GM23248 (cell line): ENCODE measurements around the gene ANKRD16. TPM values are rescaled to one million over a fixed set of nuclear protein-coding genes. Genes with fewer than 3 reads are reported as not detected.

Experiments used
- DNase-seq: peaks from one replicate; pipeline ENCODE4 v3.0.0-alpha.2; 2015
- H2AFZ ChIP-seq: fragments of 200-600 bp; sonication (generic); 2 replicates; pipeline ENCODE4 v1.6.1; 2016; ENCODE audit warnings: antibody characterized with exemption
- H3F3A ChIP-seq: fragments of 200-600 bp; sonication (generic); 2 replicates; pipeline ENCODE4 v1.6.1; 2016; ENCODE audit warnings: mild to moderate bottlenecking, antibody characterized with exemption, mixed run types; ENCODE audit not compliant: insufficient read depth
- H3K27ac ChIP-seq: fragments of 200-600 bp; sonication (generic); 2 replicates; pipeline ENCODE4 v1.5.1; 2016; ENCODE audit warnings: mild to moderate bottlenecking
- H3K27me3 ChIP-seq: fragments of 200-600 bp; sonication (generic); replicated peaks from 2 replicates; pipeline ENCODE4 v1.6.1; 2016; ENCODE audit warnings: mild to moderate bottlenecking; ENCODE audit not compliant: insufficient read depth
- H3K36me3 ChIP-seq: fragments of 200-600 bp; sonication (generic); 2 replicates; pipeline ENCODE4 v1.6.1; 2016; ENCODE audit warnings: low read depth, mild to moderate bottlenecking
- H3K4me1 ChIP-seq: fragments of 200-600 bp; sonication (generic); 2 replicates; pipeline ENCODE4 v1.6.1; 2016; ENCODE audit warnings: mild to moderate bottlenecking; ENCODE audit not compliant: insufficient read depth
- H3K4me2 ChIP-seq: fragments of 200-600 bp; sonication (generic); one replicate; pipeline ENCODE4 v1.6.1; 2016; ENCODE audit warnings: mild to moderate bottlenecking; ENCODE audit not compliant: unreplicated experiment
- H3K4me3 ChIP-seq: fragments of 200-600 bp; sonication (generic); 2 replicates; pipeline ENCODE4 v1.5.1; 2016; ENCODE audit warnings: mild to moderate bottlenecking
- H3K79me2 ChIP-seq: fragments of 200-600 bp; sonication (generic); 2 replicates; pipeline ENCODE4 v1.6.1; 2016; ENCODE audit warnings: mild to moderate bottlenecking; ENCODE audit not compliant: insufficient read depth
- H3K9ac ChIP-seq: fragments of 200-600 bp; sonication (generic); 2 replicates; pipeline ENCODE4 v1.6.1; 2016; ENCODE audit warnings: mild to moderate bottlenecking
- H3K9me2 ChIP-seq: fragments of 200-600 bp; sonication (generic); 2 replicates; pipeline ENCODE4 v1.6.1; 2016; ENCODE audit warnings: mixed run types, mild to moderate bottlenecking, moderate library complexity; ENCODE audit not compliant: insufficient read depth
- H3K9me3 ChIP-seq: fragments of 200-600 bp; sonication (generic); one replicate; pipeline ENCODE4 v1.6.1; 2017; ENCODE audit warnings: low read depth
- H4K20me1 ChIP-seq: fragments of 200-600 bp; sonication (generic); 2 replicates; pipeline ENCODE4 v1.6.0; 2016; ENCODE audit not compliant: insufficient read depth
- EZH2 ChIP-seq: fragments of 200-600 bp; sonication (generic); IDR thresholded peaks from 2 replicates; pipeline ENCODE4 v1.6.1; 2018; ENCODE audit warnings: antibody characterized with exemption, mild to moderate bottlenecking; ENCODE audit not compliant: insufficient read depth, poor library complexity, severe bottlenecking
- EZH2phosphoT487 ChIP-seq: fragments of 200-600 bp; sonication (generic); IDR thresholded peaks from 2 replicates; pipeline ENCODE4 v1.6.1; 2018; ENCODE audit warnings: antibody characterized with exemption, moderate library complexity, mild to moderate bottlenecking, low read depth; ENCODE audit not compliant: insufficient read depth
- WGBS, 2 experiments: methylation state at CpG; one replicate each; pipeline ENCODE4 v1.1.6; 2015 to 2017; ENCODE audit warnings: low lambda C conversion rate in 2 of 2, low coverage in 1 of 2; ENCODE audit errors: missing lambda C conversion rate in 2 of 2; 5-methylcytosine and 5-hydroxymethylcytosine counted together
- in situ Hi-C: fragments of 300-500 bp; cut with MboI; formaldehyde crosslinking; loops from 2 replicates; pipeline ENCODE4 v1.15.0; 2020
- polyA plus RNA-seq: library from polyadenylated mRNA; unstranded; fragments of >200 nt; fragmentation: Nextera tagmentation; extraction: Ambion mirVana; gene quantifications from 2 replicates; pipeline ENCODE4 v1.2.1, GENCODE V29; 2016
- total RNA-seq: library from RNA; depleted of rRNA; stranded (reverse); fragments of >200 nt; shearing (Covaris generic); gene quantifications from 2 replicates; pipeline ENCODE4 v1.2.3, GENCODE V29; 2014

Gene ANKRD16
- total and polyA plus RNA-seq, 2 experiments from 2014 or later = 2.7 to 5.4 TPM

DNA sequence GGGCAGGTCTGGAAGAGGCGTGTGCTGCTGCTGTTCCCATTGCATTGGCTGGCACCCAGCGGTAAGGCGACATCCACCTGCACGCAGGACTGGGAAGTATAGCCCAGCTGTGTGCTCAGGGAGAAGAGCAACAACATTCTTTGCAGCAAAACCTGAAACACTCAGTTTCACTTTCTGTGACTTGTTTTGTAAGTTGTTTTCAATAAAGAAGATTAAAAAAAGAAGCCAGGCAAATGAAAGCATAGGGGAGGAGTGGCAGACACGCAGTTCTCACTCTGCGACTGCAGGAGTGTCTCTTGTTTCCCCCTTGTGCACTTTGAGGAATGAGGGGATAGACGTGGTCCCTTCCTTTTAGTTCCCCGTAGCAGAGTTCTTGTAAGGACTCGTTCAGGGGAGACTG, 6.1 kb upstream of the ANKRD16 start:
- H3K27me3 ChIP-seq = no peaks in the 10 kb centered on the region
- H3K4me1 ChIP-seq = peaks cover 20% of the 10 kb centered on the region
- DNase-seq = no peak
- H3K9me3 ChIP-seq = no peaks in the 10 kb centered on the region
- peaks cover 9% of the 10 kb centered on the region; the same call in 1 of the 2 replicates for H3F3A ChIP-seq
- WGBS, 2 experiments = 91 to 97% methylated on average over 9 of the region's 9 CpGs
- no peak overlapping the region for H3K4me3 ChIP-seq
- no peaks in the 10 kb centered on the region for H4K20me1 ChIP-seq
- H3K27ac ChIP-seq = no peak overlapping the region
- no peak overlapping the region for H3K4me2 ChIP-seq
- no peak overlapping the region for H3K9ac ChIP-seq
- H3K36me3 ChIP-seq = peaks cover 19% of the 10 kb centered on the region
- in situ Hi-C loops = no loop called here
- no peaks in the 10 kb centered on the region for H3K9me2 ChIP-seq
- H2AFZ ChIP-seq = no peak overlapping the region
- H3K79me2 ChIP-seq = peaks cover 100% of the 10 kb centered on the region
- TF ChIP-seq EZH2phosphoT487 (no peak), EZH2 (no peak)

DNA sequence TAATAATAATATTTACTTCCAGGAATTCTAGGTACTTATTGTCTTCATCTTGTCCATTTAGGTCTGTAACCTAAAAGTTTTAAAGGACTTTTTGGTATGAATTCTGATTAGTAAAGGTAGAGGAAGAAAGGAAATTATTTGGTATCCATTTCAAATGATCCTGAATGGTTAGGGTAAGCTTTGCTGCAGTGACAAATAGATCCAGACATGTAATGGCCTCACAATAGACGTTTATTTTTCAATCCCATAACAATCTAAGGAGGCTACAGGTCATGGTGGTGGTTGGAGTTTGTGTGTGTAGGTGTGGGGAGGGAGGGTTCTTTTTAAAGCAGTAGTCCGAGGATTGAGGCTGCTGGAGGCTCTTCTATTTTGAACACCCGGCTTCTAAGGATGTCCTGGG, 5.7 kb upstream of the ANKRD16 start:
- TF ChIP-seq EZH2phosphoT487 (no peak), EZH2 (no peak)
- Histone ChIP-seq H3K4me3 (no peak overlapping the region), H3K27me3 (no peaks in the 10 kb centered on the region), H3K9me2 (no peaks in the 10 kb centered on the region), H2AFZ (no peak overlapping the region), H3K9me3 (no peaks in the 10 kb centered on the region), H4K20me1 (no peaks in the 10 kb centered on the region), H3K27ac (no peak overlapping the region), H3K79me2 (peaks cover 100% of the 10 kb centered on the region), H3K4me1 (peaks cover 20% of the 10 kb centered on the region), H3K9ac (no peak overlapping the region), H3F3A (peaks cover 9% of the 10 kb centered on the region; the same call in 1 of the 2 replicates), H3K36me3 (peaks cover 19% of the 10 kb centered on the region), H3K4me2 (no peak overlapping the region)
- 97 to 98% methylated on average over 3 of the region's 3 CpGs for WGBS, 2 experiments
- DNase-seq = no peak
- in situ Hi-C loops = no loop called here

DNA sequence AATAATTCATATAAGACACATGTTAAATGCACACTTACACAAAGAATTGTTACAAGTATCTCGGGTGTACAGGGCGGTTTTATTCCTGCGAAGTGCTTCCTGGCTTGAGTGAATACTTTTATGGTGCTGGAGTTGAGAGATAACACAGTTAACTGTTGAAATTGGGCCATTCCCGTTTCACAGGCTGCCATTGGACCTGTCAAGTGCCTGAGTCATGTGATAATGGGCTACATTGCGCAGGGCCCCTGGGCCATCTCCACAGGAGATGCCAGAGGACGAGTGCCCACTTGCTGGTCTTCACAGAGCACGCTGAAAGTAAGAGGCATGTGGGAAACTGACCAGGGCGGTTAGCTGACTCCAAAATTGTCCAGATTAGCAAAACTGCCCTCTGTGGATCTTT, 5.2 kb upstream of the ANKRD16 start:
- in situ Hi-C loops = no loop called here
- peaks cover 20% of the 10 kb centered on the region for H3K4me1 ChIP-seq
- no peak for TF ChIP-seq EZH2
- TF ChIP-seq EZH2phosphoT487 = no peak

DNA sequence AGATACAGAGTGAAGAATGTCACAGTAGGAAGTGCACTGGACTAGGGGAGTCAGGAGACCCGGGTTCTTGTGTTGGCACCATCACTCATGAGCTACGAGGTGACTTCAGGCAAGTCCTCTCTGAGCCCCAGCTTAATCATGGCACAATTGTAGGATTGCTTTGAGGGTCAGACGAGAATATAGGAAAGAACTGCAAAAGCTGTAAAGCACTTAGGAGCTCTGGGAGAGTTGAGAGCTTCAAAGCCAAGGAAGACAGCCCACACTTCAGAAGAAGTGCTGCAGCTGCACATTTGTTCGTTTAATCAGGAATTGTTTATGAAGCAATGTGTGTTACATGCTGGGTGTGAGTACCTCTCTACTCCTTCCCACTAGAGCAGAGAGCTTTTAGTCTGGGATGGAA, 4.7 kb upstream of the ANKRD16 start:
- DNase-seq = no peak
- Histone ChIP-seq H4K20me1 (no peaks in the 10 kb centered on the region), H3K4me3 (no peak overlapping the region)

More for the DNA sequence above, 5.2 kb upstream of the ANKRD16 start:
- H3K9me3 ChIP-seq = no peaks in the 10 kb centered on the region
- H4K20me1 ChIP-seq = no peaks in the 10 kb centered on the region
- peaks cover 9% of the 10 kb centered on the region; the same call in 1 of the 2 replicates for H3F3A ChIP-seq
- H2AFZ ChIP-seq = no peak overlapping the region
- no peaks in the 10 kb centered on the region for H3K27me3 ChIP-seq
- 89 to 91% methylated on average over 8 of the region's 8 CpGs for WGBS, 2 experiments
- H3K79me2 ChIP-seq = peaks cover 95% of the 10 kb centered on the region
- H3K27ac ChIP-seq = no peak overlapping the region
- H3K36me3 ChIP-seq = peaks cover 19% of the 10 kb centered on the region
- no peak overlapping the region for H3K4me3 ChIP-seq
- no peak overlapping the region for H3K9ac ChIP-seq
- H3K9me2 ChIP-seq = no peaks in the 10 kb centered on the region
- no peak overlapping the region for H3K4me2 ChIP-seq
- DNase-seq = no peak

DNA sequence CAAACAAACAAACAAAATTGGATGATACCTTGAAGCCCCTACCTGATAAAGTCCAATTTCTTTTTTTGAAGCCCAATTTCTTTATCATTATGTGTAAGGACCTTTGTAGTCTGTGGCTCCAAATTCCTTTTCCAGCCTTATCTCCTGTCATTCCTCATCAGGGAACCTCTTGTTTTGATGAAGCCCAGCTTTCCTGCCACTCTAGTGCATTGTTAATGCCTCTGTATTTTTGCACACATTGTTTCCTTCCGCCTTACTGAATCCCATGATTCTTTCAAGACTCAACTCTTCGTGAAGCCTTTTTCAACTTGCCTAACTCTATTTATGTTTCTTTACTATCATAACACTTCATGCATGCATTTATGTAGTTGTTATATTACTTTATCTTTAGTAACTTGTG, 3.6 kb upstream of the ANKRD16 start:
- no peak overlapping the region for H3K9ac ChIP-seq
- no peak overlapping the region for H3K4me2 ChIP-seq
- no peaks in the 10 kb centered on the region; the same call in 1 of the 2 replicates for H3F3A ChIP-seq
- peaks cover 20% of the 10 kb centered on the region for H3K4me1 ChIP-seq
- no peaks in the 10 kb centered on the region for H3K9me3 ChIP-seq
- no peak for DNase-seq
- 72 to 78% methylated on average over 2 of the region's 2 CpGs for WGBS, 2 experiments
- in situ Hi-C loops = no loop called here
- H3K9me2 ChIP-seq = no peaks in the 10 kb centered on the region
- no peak overlapping the region for H3K4me3 ChIP-seq
- H3K79me2 ChIP-seq = peaks cover 86% of the 10 kb centered on the region
- H3K27ac ChIP-seq = no peak overlapping the region
- H3K36me3 ChIP-seq = peaks cover 19% of the 10 kb centered on the region
- no peaks in the 10 kb centered on the region for H4K20me1 ChIP-seq
- no peaks in the 10 kb centered on the region for H3K27me3 ChIP-seq
- H2AFZ ChIP-seq = no peak overlapping the region
- TF ChIP-seq EZH2 = no peak
- no peak for TF ChIP-seq EZH2phosphoT487

More for the DNA sequence above, 4.7 kb upstream of the ANKRD16 start:
- Histone ChIP-seq H3K36me3 (peaks cover 19% of the 10 kb centered on the region), H3K4me2 (no peak overlapping the region), H3K9me3 (no peaks in the 10 kb centered on the region), H3K9ac (no peak overlapping the region), H3K27me3 (no peaks in the 10 kb centered on the region), H3F3A (peaks cover 6% of the 10 kb centered on the region; the same call in 1 of the 2 replicates), H3K79me2 (peaks cover 90% of the 10 kb centered on the region), H3K9me2 (no peaks in the 10 kb centered on the region), H3K4me1 (peaks cover 20% of the 10 kb centered on the region), H3K27ac (no peak overlapping the region), H2AFZ (no peak overlapping the region)
- in situ Hi-C loops = no loop called here
- TF ChIP-seq EZH2 = no peak
- no peak for TF ChIP-seq EZH2phosphoT487
- 68 to 71% methylated on average over 4 of the region's 4 CpGs for whole genome bisulfite sequencing, 2 experiments
